Body of pancreas (tissue), 4 donors: ENCODE measurements around the gene PDIA2.

Experiments
- POLR2A ChIP-seq, 3 donors: fragments of 450-650 bp; IDR thresholded peaks; one replicate each; pipeline ENCODE4 v1.6.1; 2016; ENCODE audit warnings: antibody characterized with exemption in 3 of 3, mild to moderate bottlenecking in 2 of 3
- TF ChIP-seq, protein P1 (sequence below), 7 experiments: fragments of 450-650 bp in 4 of 7; fragments of 200-600 bp in 3 of 7; sonication (generic) in 3 of 7; IDR thresholded peaks; one replicate each; pipeline ENCODE4 v1.5.1; 2016 to 2019; ENCODE audit warnings: antibody characterized with exemption in 7 of 7

DNA sequence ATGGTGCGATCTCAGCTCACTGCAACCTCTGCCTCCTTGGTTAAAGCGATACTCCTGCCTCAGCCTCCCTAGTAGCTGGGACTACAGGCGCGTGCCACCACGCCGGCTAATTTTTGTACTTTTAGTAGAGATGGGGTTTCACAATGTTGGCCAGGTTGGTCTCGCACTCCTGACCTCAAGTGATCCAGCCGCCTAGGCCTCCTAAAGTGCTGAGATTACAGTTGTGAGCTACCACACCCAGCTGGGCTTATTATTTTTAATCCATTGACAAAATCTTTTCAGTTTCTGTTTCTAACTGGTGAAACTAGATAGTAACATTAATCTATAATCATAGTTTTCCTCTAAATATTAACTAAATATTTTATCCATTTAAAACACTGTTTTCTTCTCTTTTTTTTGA lies 42.4 kb upstream of the PDIA2 start:
- TF ChIP-seq, protein P1, sequence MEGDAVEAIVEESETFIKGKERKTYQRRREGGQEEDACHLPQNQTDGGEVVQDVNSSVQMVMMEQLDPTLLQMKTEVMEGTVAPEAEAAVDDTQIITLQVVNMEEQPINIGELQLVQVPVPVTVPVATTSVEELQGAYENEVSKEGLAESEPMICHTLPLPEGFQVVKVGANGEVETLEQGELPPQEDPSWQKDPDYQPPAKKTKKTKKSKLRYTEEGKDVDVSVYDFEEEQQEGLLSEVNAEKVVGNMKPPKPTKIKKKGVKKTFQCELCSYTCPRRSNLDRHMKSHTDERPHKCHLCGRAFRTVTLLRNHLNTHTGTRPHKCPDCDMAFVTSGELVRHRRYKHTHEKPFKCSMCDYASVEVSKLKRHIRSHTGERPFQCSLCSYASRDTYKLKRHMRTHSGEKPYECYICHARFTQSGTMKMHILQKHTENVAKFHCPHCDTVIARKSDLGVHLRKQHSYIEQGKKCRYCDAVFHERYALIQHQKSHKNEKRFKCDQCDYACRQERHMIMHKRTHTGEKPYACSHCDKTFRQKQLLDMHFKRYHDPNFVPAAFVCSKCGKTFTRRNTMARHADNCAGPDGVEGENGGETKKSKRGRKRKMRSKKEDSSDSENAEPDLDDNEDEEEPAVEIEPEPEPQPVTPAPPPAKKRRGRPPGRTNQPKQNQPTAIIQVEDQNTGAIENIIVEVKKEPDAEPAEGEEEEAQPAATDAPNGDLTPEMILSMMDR (IDR thresholded peaks at IDR 0.05) = no peak
- TF ChIP-seq POLR2A (IDR thresholded peaks at IDR 0.05) = no peak
